Esophagus (tissue), 2 donors: Measurements from ENCODE around the gene EEIG1. TPM values are rescaled to one million over a fixed set of nuclear protein-coding genes. Genes with fewer than 3 reads are reported as not detected.
A peak's percentile ranks its signal among the peaks of the same experiment; 100 is the strongest.

Experiments
- H3K27ac ChIP-seq, 2 donors: one replicate each; pipeline ENCODE4 v1.5.1; 2013; ENCODE audit warnings: low read depth in 2 of 2, mild to moderate bottlenecking in 2 of 2, inconsistent platforms in 1 of 2, low read length in 1 of 2, moderate library complexity in 1 of 2
- H3K27me3 ChIP-seq, 2 donors: one replicate each; pipeline ENCODE4 v1.6.1; 2013; ENCODE audit warnings: low read length in 2 of 2, control low read depth in 1 of 2, mild to moderate bottlenecking in 1 of 2; ENCODE audit not compliant: insufficient read depth in 2 of 2, control insufficient read depth in 1 of 2
- H3K36me3 ChIP-seq, 2 donors: one replicate each; pipeline ENCODE4 v1.6.1; 2013; ENCODE audit warnings: low read length in 1 of 2; ENCODE audit not compliant: control insufficient read depth in 2 of 2, insufficient read depth in 2 of 2
- H3K4me1 ChIP-seq, 2 donors: one replicate each; pipeline ENCODE4 v1.6.1; 2013; ENCODE audit warnings: low read length in 1 of 2; ENCODE audit not compliant: control insufficient read depth in 2 of 2, insufficient read depth in 2 of 2
- H3K4me3 ChIP-seq, 2 donors: one replicate each; pipeline ENCODE4 v1.5.1; 2013; ENCODE audit warnings: low read length in 2 of 2, mild to moderate bottlenecking in 2 of 2, low read depth in 1 of 2, moderate library complexity in 1 of 2
- H3K9me3 ChIP-seq, 2 donors: one replicate each; pipeline ENCODE4 v1.6.1; 2013; ENCODE audit warnings: mild to moderate bottlenecking in 2 of 2, low read depth in 1 of 2, low read length in 1 of 2, moderate library complexity in 1 of 2; ENCODE audit not compliant: control insufficient read depth in 2 of 2, insufficient read depth in 1 of 2
- WGBS, 2 donors: extraction: QIAGEN DNeasy Blood & Tissue Kit; methylation state at CpG; one replicate each; pipeline ENCODE4 v1.1.7; 2013; 5-methylcytosine and 5-hydroxymethylcytosine counted together
- polyA plus RNA-seq, 2 donors: library from polyadenylated mRNA; stranded (reverse); fragments of 200-250 nt; gene quantifications; one replicate each; pipeline ENCODE4 v1.2.3, GENCODE V29; 2013
- donor health status: healthy with polysubstance abuse.
- donor health status: Bipolar disorder and iron deficiency.

EEIG1 gene
- polyA plus RNA-seq, 2 donors, result 34.3 to 53.1 TPM

DNA sequence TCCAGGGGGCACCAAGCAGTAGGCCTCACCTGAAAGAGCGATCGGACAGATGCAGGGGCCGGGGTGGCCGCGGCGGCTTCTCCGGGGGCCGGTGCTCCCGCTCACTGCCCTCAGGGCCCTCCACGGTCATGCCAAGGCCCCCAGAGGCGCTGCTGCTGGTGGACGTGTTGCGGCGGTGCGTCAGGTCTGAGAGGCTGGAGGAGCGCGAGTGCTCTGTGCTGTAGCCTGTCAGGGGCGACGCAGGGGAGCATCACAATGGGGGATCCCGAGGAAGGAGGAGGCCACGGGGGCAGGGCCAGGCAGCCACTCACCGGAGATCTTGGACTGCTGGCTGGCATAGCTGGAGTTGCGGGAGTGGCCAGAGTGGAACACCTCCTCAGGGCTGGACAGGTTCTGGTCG is 35.5 kb downstream of the EEIG1 start:
- WGBS, 2 donors, result 87 to 90% methylated on average over 24 of the region's 24 CpGs
- H3K4me1 ChIP-seq, result peaks cover 0 to 3% of the 10 kb centered on the region in 2 donors
- H3K4me3 ChIP-seq, result no peak overlapping the region
- peaks cover 0 to 58% of the 10 kb centered on the region in 2 donors for H3K36me3 ChIP-seq
- H3K27me3 ChIP-seq, result no peaks in the 10 kb centered on the region
- H3K9me3 ChIP-seq, result no peaks in the 10 kb centered on the region
- H3K27ac ChIP-seq, result no peak overlapping the region

DNA sequence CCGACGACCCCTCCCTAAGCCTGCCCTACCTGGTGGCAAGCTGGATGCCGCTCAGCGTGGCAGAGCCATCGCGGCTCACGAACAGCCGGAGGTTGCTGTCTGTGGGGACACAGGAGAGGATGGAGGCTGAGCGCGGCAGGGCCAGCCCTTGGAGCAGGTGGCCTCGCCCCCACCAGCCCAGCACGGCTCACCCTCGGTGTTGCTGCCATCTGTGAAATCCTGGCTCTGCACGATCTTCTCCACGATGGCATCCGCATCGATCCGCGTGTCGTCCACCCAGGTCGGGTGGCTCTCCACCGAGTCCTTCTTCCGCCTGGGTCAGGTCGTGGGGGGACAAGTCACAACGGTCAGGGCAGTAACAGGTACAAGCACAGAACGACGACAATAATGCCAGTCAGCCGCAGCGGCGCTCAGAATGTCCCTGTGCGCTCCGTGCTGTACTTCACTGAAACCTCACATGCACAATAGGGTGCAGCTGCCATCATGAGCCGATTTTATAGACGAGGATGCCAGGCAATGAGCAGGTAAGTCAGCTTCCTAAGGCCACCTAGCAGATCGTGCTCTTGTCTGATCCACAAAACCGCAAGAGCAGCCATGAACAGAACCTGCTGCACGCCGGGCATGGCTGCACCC is 36.1 kb downstream of the EEIG1 start:
- H3K27me3 ChIP-seq, result no peaks in the 10 kb centered on the region
- WGBS, 2 donors, result 90 to 93% methylated on average over 38 of the region's 38 CpGs
- H3K9me3 ChIP-seq, result no peaks in the 10 kb centered on the region
- H3K4me1 ChIP-seq, result peaks cover 0 to 3% of the 10 kb centered on the region in 2 donors
- H3K27ac ChIP-seq, result no peak overlapping the region
- no peak overlapping the region for H3K4me3 ChIP-seq
- H3K36me3 ChIP-seq, result peaks cover 0 to 61% of the 10 kb centered on the region in 2 donors

DNA sequence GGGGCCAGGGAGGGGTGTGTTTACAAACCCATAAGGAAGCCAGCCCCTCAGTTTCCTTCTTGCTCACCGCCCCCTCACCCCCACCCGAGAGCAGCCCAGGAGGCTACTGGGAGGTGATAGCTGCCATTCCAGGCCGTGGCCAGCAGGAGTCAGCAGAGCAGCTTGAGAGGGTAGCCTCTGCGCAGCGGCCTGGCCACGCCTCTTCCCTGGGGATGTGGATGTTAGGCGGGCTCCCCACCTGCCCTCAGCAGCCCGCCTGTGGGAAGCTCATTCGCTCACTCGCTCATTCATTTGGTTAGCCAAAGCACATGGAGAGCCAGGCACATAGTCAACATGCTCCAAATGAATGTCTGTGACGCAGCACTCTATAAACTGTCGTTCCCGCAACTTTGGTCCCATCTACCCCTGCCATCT is 37.1 kb downstream of the EEIG1 start:
- H3K4me1 ChIP-seq, result peaks cover 0 to 3% of the 10 kb centered on the region in 2 donors
- WGBS, 2 donors, result 31 to 35% methylated on average over 12 to 13 of the region's 13 CpGs
- H3K27me3 ChIP-seq, result no peaks in the 10 kb centered on the region
- no peak overlapping the region for H3K4me3 ChIP-seq
- H3K27ac ChIP-seq, result peak overlapping the region in 1 of 2 donors; percentile 39
- peaks cover 0 to 54% of the 10 kb centered on the region in 2 donors for H3K36me3 ChIP-seq
- no peaks in the 10 kb centered on the region for H3K9me3 ChIP-seq

DNA sequence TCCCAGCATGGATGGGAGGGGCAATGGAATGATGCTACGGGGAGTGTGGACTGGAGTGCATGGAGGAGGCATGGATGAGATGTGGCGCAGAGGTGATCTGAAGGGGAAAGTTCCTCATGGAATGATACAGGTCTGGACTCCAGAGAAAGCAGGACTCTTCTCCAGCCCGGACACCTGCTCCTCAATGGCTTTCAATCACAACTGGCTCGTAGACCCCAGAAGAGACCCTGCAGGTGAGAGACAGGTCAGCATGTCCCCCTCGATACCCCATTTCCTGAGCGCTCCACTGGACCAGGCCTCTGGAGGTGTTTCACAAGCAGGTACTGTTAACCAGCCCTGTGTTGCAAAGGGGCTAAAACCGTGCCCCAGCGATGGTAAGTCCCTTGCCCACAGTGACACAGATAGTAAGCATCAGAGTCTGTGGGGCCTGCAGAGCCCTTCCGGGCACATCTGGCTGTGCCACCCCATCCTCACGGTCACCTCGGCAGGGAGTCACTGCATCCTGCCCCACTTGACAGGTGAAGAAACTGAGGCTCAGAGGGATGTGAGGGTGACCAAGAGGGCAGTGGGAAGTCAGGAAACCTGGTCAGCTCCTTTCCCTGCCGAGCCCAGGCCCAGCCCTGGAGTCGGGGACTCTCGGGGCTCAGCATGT is 37.7 kb downstream of the EEIG1 start:
- Histone ChIP-seq H3K4me1 (peaks cover 0 to 3% of the 10 kb centered on the region in 2 donors), H3K4me3 (no peak overlapping the region), H3K27me3 (no peaks in the 10 kb centered on the region), H3K36me3 (peaks cover 0 to 48% of the 10 kb centered on the region in 2 donors), H3K27ac (peak overlapping the region in 1 of 2 donors; percentile 39), H3K9me3 (no peaks in the 10 kb centered on the region)
- 77 to 80% methylated on average over 14 of the region's 14 CpGs for WGBS, 2 donors

DNA sequence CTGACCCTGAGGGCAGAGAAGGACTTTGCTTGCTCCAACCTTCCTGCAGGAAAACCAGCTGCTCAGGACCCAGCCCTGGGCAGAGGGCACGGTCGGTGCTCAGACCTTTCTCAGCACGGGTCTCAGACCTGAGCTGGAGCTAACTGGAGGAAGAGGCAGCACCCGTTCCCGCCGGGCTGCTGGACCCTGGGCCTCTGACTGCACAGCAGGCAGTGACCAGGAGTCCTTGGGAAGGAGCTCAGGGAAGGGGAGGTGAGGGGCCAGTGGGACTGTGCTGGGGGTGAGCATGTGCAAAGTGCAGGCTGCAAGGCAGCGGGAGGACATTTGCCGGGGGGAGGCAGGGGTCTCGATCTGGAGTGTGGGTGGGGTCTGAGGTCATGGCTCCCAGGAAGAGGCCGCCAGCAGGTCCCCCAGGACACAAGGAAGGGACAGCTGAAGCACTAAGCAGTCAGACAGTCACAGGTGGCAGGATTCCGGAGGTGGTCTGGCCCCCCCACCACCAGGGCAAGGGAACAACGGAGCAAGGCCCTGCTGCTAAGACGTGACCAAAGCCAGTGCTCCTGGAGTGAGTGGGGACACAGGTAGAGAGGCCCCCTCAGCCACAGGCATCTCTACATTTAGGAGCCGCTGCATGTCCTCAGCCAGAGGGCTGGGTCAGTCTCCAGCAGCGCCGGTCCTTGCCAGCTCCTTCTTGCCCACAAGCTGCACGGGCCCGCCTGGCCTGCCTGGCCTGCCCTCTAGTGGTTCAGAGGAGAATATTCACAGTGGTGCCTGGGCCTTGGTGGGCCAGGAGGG is 38.4 kb downstream of the EEIG1 start:
- 56 to 60% methylated on average over 18 of the region's 18 CpGs for WGBS, 2 donors
- H3K4me1 ChIP-seq, result peaks cover 0 to 3% of the 10 kb centered on the region in 2 donors
- H3K36me3 ChIP-seq, result peaks cover 0 to 42% of the 10 kb centered on the region in 2 donors
- H3K9me3 ChIP-seq, result no peaks in the 10 kb centered on the region
- H3K27me3 ChIP-seq, result no peaks in the 10 kb centered on the region
- no peak overlapping the region for H3K4me3 ChIP-seq
- H3K27ac ChIP-seq, result no peak overlapping the region

DNA sequence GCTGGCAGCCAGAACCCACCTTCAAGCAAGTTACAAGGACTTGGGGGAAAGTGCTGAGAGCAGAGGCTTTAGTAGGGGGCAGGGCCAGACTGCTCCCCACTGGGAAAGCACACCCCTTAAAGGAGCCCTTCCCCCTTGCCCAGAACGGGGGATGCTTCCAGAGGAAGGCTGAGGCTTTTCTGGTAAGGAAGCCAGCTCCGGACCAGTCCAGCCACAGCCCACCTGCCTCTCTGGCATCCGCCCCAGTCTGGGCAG is 38.9 kb downstream of the EEIG1 start:
- H3K36me3 ChIP-seq, result peaks cover 0 to 42% of the 10 kb centered on the region in 2 donors
- no peaks in the 10 kb centered on the region for H3K27me3 ChIP-seq
- H3K9me3 ChIP-seq, result no peaks in the 10 kb centered on the region
- H3K27ac ChIP-seq, result no peak overlapping the region
- peaks cover 3% of the 10 kb centered on the region in 2 donors for H3K4me1 ChIP-seq
- H3K4me3 ChIP-seq, result no peak overlapping the region
- WGBS, 2 donors, result 64 to 74% methylated on average over 3 of the region's 3 CpGs

DNA sequence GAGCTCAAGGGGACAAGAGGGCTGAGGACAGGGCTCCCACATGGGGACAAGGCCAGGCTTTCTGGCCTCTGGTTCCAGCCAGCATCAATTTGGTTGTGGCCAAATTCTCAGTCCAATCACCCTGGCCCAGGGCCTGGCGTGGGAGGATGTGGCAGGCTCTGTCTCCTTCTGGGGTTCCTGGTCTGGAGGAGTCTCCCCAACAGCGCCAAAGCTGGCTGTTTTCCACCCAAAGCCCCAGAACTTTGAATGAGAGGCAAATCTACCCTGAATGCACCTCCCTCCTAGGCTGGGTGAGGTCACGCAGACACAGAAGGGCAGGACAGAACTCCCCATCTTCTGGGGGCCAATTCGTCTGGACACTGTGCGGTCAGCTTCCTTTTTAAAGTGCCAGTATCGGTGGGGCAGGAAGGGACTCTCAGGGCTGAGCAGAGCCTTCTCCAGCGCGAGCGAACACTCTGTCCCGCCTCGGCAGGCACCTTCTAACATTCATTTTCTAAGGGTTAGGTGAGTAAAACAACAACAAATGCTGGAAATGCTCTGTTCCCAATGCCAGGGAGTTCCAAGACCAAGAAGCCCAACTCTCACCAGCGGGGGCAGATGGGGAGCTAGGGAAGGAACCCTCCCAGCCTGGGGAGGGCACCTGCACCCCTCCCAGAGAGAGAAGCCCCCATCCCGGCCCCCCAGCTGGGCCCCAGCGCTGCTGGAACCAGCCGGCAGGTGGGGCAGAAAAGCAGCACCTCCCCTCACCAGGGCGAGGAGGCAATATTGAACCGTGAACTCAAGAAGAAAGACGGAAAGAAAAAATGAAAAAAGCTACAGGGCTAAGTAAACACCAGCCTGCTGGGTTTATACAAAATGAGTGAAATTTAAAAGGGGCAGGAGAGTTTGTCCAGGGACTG is 39.5 kb downstream of the EEIG1 start:
- Histone ChIP-seq H3K4me1 (peaks cover 6 to 8% of the 10 kb centered on the region in 2 donors), H3K27ac (no peak overlapping the region), H3K27me3 (no peaks in the 10 kb centered on the region), H3K4me3 (no peak overlapping the region), H3K9me3 (no peaks in the 10 kb centered on the region), H3K36me3 (peaks cover 0 to 39% of the 10 kb centered on the region in 2 donors)
- WGBS, 2 donors, result 78% methylated on average over 18 of the region's 18 CpGs

DNA sequence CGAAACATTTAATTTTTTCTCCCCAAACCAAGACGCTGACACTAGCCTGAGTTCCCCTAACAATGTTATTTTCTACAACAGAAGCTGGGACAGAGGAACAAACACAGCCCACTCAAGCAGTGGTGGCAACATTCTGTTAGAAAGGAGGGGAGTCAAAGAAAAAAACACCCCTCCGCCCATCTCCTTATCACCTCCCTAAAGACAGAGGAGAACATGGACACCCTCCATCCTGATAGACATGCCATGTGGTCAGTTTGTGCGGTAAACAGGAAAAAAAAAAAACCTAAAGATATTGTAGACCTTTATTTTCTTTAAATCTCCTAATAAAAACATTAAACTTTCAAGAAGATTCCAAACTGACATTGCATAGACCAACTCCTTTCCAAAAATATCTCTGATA is 40.2 kb downstream of the EEIG1 start:
- 90 to 93% methylated on average over 4 of the region's 4 CpGs for WGBS, 2 donors
- Histone ChIP-seq H3K36me3 (peaks cover 0 to 35% of the 10 kb centered on the region in 2 donors), H3K27me3 (no peaks in the 10 kb centered on the region), H3K9me3 (no peaks in the 10 kb centered on the region), H3K27ac (no peak overlapping the region), H3K4me3 (no peak overlapping the region), H3K4me1 (peaks cover 8 to 11% of the 10 kb centered on the region in 2 donors)

DNA sequence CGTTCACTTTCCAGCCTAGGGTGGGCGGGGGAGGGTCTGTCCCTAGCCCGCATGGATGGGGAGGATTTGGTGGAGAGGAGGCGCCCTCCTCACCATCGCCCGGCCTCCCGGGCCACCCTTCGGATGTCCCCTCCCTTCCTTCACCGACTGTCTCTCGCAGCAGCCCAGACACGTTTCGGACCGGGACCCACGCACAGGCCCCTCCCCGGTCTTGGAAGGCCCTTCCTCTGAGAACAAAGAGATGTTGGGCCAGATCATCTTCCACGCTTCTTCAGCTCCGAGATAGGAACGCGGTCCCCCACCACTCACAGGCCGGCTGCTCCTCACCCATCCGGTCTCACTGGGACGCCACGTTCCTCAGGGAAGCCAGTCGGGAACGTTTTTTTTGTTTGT is 42.5 kb downstream of the EEIG1 start:
- H3K27ac ChIP-seq, result peak overlapping the region in 1 of 2 donors; percentile 89
- peaks cover 8 to 11% of the 10 kb centered on the region in 2 donors for H3K4me1 ChIP-seq
- 27 to 37% methylated on average over 24 to 25 of the region's 25 CpGs for WGBS, 2 donors
- no peaks in the 10 kb centered on the region for H3K9me3 ChIP-seq
- H3K4me3 ChIP-seq, result peak overlapping the region; percentile 69 to 90
- peaks cover 0 to 24% of the 10 kb centered on the region in 2 donors for H3K36me3 ChIP-seq
- H3K27me3 ChIP-seq, result no peaks in the 10 kb centered on the region
